HG03432 (cell line): ENCODE results near the gene C14orf132.
"Not testable (repeated sequence)": the region's sequence is repeated elsewhere in the genome, so short reads cannot be mapped to it uniquely, and the experiment has no call there.

ENCODE experiments used
- ATAC-seq: cut with Tn5 transposase; IDR thresholded peaks from one replicate; pipeline ENCODE4 v1.9.1; 2021; ENCODE audit warnings: mild to moderate bottlenecking, moderate library complexity; ENCODE audit not compliant: unreplicated experiment

C14orf132 gene

DNA sequence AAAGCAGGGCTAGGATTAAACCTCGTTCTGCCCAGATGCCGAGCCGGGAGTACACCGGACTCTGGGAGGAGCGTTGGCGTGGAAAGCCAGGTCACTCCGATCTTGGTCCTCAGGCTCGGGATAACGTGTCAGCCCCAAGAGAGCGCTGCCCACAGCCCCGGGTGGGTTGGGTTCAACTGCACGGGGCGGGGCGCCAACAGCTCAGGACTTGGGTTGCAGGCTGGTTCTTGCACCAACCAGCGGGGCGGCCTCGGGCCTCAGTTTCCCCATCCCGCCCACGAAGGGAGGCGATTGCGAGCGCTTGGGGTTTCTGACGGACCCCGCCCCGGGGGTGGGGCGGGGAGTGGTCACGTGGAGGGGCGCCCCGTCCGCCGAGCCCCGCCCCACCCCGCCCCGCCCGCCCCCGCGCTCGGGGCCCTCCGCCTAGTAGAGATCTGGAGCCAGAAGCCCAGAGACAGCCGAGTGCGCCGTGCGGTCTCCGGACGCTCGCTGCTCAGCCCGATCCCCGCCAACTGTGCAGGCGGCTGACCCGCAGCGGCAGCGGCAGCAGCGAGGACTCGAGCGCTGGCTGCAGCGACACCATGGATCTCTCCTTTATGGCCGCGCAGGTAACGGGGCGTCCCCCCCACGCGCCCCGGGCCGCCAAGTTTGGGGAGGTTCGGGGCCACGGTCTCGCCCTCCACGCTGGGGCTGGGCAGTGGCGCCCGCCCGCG, at the start of gene C14orf132:
TSS of gene C14orf132 (plus strand) at position 443 of the 713 bp plus-strand sequence. CDS start at position 582, 139 bp downstream.
- ATAC-seq: peak; percentile 84

DNA sequence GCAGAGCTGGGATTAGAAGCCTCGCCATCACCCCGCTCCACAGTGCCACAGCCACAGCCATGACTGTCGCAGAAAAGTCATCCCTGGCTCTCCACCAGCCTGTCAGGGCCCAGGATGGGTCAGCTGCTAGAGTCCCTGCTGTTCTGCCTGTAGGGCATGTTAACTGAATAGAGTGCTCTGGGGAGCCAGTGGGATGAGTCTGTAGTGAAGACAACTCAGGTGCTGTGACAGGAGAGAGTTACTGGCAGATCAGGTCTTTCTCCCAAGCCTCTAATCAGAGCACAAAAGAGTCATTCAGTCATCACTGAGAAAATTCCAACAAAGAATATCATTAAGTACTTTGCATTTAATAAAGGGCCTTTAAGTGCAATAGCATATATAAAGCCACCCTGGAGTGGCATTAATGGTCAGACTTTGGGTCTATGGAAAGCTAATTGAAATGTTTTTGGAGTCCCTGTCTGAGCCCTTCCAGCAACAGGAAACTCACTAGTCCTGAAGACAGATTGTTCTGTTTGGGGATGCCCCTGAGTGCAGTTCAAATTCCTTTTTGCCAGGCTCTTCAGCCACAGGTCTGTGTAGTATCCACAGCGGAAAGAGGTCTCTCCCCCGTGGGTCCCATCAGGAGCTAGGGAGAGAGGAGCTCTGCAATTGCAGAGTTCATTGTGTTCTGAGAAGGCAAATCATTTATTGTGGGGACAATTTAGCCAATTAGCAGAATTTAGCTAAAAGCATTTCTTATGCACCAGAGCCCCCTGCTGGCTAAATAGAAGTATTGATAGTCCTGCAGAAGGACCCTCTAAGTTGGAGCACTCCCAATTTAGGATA, 45.2 kb upstream of the C14orf132 start:
- ATAC-seq: no peak

GRCh38 chr14:95994593-95994928, 44.6 kb upstream of the C14orf132 start:
- no peak for ATAC-seq

- no peak for ATAC-seq
These were observed 40.5 kb upstream of the C14orf132 start for GRCh38 chr14:95998656-95999055.

GRCh38 chr14:96001866-96002497, 37.2 kb upstream of the C14orf132 start:
- no peak for ATAC-seq

DNA sequence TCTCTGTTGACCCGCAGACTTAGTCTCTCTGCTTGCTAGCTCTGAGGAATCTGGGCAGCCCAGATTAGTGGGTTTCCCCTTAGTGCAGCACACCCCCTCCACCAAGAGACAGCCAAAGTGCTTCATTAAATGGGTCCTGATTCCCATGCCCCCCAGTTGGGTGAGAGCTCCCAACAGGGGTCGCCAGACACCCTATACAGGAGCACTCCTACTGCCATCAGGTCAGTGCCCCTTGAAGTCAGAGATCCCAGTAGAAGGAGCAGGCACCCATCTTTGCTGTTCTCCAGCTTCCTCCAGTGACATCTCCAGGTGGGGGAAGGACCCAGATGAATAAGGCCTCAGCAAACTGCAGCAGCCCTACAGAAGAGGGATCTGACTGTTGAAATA, 36.7 kb upstream of the C14orf132 start:
- ATAC-seq: no peak

DNA sequence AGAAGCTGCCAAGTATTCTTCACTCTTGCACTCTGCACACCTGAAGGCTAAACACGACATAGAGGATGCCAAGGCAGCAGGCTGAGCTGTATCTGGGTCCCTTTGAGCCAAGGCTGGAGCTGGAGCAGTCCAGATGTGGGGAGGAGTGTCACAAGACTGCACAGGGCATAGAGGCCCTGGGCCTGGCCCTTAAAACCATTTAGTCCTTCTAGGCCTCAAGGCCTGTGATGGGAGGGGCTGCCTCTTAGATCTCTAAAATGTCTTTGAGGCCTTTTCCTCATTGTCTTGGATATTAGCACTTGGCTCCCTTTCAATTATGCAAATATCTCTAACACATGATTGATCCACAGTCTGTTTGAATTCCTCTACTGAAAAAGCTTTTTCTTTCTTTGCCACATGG, 28.0 kb upstream of the C14orf132 start:
- ATAC-seq: no peak

GRCh38 chr14:96011607-96012006, 27.6 kb upstream of the C14orf132 start:
- no peak for ATAC-seq

DNA sequence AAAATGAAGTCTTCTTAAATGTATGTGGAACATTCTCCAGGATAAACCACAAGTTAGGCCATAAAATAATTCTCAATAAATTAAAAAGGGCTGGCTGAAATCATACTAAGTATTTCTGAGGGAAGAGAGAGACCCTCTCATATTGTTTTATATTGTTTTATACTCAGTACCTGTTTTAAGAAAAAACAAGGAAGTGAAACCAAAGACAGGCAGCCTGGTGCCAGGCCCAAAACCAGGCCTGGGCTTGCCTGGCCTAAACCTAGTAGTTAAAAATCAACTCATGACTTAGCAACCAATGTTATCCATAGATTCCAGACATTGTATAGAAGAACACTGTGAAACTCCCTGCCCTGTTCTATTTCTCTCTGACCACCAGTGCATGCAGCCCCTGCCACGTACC, 26.4 kb upstream of the C14orf132 start:
- not testable (repeated sequence) for ATAC-seq

DNA sequence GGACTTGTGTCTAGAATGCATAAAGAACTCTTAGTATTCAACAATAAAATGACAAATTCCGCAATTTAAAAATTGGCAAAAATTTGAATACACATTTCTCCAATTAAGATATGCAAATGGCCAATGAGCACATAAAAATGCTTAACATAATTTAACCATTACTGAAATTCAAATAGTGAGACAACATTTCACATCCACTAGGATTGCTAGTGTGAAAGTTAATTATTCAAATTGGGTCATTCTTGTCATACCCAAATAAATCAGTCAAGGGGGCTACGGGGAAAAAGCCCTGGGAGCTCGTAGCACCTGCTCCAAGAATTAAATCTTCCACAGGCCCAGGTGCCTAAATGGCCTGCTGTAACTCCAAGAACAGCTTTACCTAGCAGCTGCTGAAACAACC, 25.0 kb upstream of the C14orf132 start:
- no peak for ATAC-seq

- no peak for ATAC-seq
These were observed 22.5 kb upstream of the C14orf132 start for GRCh38 chr14:96016501-96017160.

- ATAC-seq: no peak
These were observed 21.3 kb upstream of the C14orf132 start for GRCh38 chr14:96017882-96018281.

DNA sequence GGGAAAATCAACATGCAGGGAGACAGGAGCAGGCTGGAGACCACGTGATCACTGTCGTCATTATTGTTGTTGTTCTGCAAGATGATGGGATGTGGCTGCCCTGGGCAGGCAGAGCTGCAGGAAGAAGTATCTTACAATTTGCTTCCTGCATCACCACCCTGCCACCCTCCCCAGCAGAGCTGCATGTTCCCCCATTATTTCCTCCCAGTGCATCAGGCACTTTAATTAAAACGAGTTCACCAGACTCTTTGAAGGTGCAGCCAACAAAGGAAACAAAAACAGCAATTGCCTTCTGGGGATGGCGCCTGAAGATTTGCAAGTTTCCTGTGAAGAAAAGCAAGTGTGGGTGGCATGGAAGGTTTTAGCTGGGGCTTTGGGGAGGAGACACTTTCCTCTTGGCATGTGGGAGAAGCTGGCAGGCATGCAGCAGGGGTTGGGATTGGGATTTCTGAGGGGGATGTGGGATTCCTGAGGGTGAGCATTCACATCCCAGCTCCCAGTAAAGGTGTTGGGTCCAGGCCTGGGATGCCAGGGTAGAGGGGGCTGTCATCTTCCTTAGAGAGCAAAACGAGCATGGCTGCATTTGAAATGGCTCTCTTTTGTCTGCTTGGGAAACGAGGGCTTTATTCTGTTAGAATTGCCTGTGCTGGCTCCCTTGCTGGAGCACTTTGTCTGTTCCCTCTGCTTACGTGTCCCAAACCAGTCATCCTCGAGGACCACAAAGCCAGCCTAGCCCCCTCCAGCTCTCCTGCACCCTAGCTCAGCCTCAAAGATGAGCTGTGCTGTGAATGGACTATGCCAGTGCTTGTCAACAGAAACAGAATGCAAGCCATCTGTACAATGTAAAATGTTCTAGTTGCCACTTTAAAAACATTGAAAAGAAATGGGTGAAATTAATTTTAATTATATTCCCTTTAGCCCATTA, 11.5 kb upstream of the C14orf132 start:
- ATAC-seq: no peak

DNA sequence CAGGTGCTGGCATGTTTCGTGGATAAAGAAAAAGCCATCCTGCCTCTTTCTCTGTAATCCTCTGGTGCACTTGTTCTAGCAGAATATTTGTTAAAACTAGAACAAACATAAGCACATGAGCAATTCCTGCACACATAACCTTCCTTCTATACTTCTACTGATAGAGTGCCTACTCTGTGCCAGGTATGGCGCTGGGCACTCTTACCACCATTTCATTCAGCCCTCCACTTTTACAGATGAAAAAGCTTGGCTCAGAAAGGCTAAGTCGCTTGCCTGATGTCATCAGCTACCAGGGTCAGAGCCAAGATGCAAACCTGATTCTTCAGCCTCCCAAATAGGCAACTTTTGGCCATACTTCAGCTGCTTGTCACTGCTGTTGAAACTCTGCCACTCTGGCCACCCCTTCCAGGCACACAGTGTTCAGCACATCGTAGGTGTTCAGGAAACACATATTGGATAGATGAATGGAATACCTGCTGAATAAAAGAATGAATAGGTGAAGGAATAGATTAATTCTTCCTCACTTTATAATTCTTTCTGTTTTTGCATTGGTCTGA, 10.0 kb upstream of the C14orf132 start:
- no peak for ATAC-seq

- ATAC-seq: no peak
These were observed 8.9 kb upstream of the C14orf132 start for GRCh38 chr14:96030108-96030760.

DNA sequence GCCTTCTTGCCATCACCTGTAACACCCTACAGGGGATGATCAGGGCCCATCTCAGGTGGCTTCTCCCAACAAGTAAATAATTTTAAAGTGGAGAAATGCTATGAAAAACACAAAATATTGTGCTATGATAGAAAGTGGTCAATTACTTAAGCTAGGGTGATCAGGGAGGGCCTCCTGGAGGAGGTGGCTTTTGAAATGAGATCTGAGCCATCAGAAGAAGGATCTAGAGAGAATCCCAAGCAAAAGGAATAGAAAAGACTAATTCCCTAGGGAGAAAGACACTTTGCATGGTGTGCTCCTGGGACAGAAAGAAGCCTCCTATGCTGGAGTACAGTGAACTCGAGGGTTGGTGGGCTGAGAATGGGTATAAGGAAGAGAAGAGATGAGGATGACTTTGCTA, 7.5 kb upstream of the C14orf132 start:
- ATAC-seq: no peak

DNA sequence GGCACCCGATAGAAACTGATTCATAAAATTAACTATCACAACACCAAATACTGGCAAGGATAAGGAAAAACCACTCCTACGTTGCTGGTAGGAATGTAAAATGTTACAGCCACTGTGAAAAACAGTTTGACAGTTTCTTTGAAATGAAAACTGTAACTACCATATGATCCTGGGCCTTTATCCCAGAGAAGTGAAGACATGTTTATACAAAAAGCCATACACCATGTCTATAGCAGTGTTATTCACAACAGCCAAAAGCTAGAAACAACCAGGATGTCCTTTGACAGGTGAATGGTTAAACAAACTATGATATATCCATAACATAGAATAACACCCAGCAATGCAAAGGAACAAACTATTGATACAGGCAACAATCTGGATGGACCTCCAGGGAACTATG, 3.7 kb upstream of the C14orf132 start:
- no peak for ATAC-seq

GRCh38 chr14:96037891-96038557, 1.1 kb upstream of the C14orf132 start:
- no peak for ATAC-seq

- ATAC-seq: no peak
These were observed 623 bp upstream of the C14orf132 start for GRCh38 chr14:96038558-96038919.
